ENCODE measurements around the gene RMI1.
"Not testable (repeated sequence)": the region's sequence is repeated elsewhere in the genome, so short reads cannot be mapped to it uniquely, and the experiment has no call there.

RMI1 gene

GRCh38 chr9:83937861-83938455 is 42.6 kb upstream of the RMI1 start:
- Histone ChIP-seq H3K27ac (ENCODE audit: low read length) (no peak overlapping the region), H3K4me1 (ENCODE audit: low read length) (peaks cover under 1% of the 10 kb centered on the region; the same call in 1 of the 2 replicates), H3K9me3 (ENCODE audit: insufficient read depth, low read length) (no peaks in the 10 kb centered on the region), H4K20me1 (ENCODE audit: insufficient read depth, low read length) (no peaks in the 10 kb centered on the region), H3K79me2 (ENCODE audit: low read length) (no peaks in the 10 kb centered on the region), H3K4me2 (ENCODE audit: low read length) (no peak overlapping the region), H3K9ac (ENCODE audit: low read length) (no peak overlapping the region), H2AFZ (ENCODE audit: low read depth, low read length) (no peak overlapping the region), H3K36me3 (replicated peaks; ENCODE audit: low read depth, low read length) (peaks cover 11% of the 10 kb centered on the region), H3K4me3 (ENCODE audit: low read length) (no peak overlapping the region), H3K27me3 (ENCODE audit: low read depth, low read length) (no peaks in the 10 kb centered on the region)
- TF ChIP-seq EZH2phosphoT487 (IDR thresholded peaks at IDR 0.05; ENCODE audit: low read depth), result no peak
- TF ChIP-seq, protein P1, sequence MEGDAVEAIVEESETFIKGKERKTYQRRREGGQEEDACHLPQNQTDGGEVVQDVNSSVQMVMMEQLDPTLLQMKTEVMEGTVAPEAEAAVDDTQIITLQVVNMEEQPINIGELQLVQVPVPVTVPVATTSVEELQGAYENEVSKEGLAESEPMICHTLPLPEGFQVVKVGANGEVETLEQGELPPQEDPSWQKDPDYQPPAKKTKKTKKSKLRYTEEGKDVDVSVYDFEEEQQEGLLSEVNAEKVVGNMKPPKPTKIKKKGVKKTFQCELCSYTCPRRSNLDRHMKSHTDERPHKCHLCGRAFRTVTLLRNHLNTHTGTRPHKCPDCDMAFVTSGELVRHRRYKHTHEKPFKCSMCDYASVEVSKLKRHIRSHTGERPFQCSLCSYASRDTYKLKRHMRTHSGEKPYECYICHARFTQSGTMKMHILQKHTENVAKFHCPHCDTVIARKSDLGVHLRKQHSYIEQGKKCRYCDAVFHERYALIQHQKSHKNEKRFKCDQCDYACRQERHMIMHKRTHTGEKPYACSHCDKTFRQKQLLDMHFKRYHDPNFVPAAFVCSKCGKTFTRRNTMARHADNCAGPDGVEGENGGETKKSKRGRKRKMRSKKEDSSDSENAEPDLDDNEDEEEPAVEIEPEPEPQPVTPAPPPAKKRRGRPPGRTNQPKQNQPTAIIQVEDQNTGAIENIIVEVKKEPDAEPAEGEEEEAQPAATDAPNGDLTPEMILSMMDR (IDR thresholded peaks at IDR 0.05; ENCODE audit: low read depth, low read length), result peak; percentile 75

GRCh38 chr9:83940590-83941303 is 39.9 kb upstream of the RMI1 start:
- H4K20me1 ChIP-seq (ENCODE audit: insufficient read depth, low read length), result no peaks in the 10 kb centered on the region
- no peak for TF ChIP-seq EZH2phosphoT487 (IDR thresholded peaks at IDR 0.05; ENCODE audit: low read depth)
- TF ChIP-seq, protein P1 (IDR thresholded peaks at IDR 0.05; ENCODE audit: low read depth, low read length), result no peak
- H3K9ac ChIP-seq (ENCODE audit: low read length), result no peak overlapping the region
- no peak overlapping the region for H3K4me3 ChIP-seq (ENCODE audit: low read length)
- no peak overlapping the region for H3K27ac ChIP-seq (ENCODE audit: low read length)
- H3K36me3 ChIP-seq (replicated peaks; ENCODE audit: low read depth, low read length), result peaks cover 24% of the 10 kb centered on the region
- no peak overlapping the region for H2AFZ ChIP-seq (ENCODE audit: low read depth, low read length)
- no peaks in the 10 kb centered on the region for H3K9me3 ChIP-seq (ENCODE audit: insufficient read depth, low read length)
- no peaks in the 10 kb centered on the region for H3K27me3 ChIP-seq (ENCODE audit: low read depth, low read length)
- H3K4me1 ChIP-seq (ENCODE audit: low read length), result no peaks in the 10 kb centered on the region
- H3K4me2 ChIP-seq (ENCODE audit: low read length), result no peak overlapping the region
- no peaks in the 10 kb centered on the region for H3K79me2 ChIP-seq (ENCODE audit: low read length)

DNA sequence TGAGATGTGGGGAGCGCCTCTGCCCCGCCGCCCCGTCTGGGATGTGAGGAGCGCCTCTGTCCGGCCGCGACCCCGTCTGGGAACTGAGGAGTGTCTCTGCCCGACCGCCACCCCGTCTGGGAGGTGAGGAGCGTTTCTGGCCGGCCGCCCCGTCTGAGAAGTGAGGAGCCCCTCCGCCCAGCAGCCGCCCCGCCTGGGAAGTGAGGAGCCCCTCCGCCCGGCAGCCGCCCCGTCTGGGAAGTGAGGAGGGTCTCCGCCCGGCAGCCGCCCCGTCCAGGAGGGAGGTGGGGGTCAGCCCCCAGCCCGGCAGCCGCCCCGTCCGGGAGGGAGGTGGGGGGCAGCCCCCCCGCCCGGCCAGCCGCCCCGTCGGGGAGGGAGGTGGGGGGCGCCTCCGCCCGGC is 32.5 kb upstream of the RMI1 start:
- not testable (repeated sequence) for H3K9ac ChIP-seq (ENCODE audit: low read length); H3K79me2 ChIP-seq (ENCODE audit: low read length); H3K27ac ChIP-seq (ENCODE audit: low read length); H3K9me3 ChIP-seq (ENCODE audit: insufficient read depth, low read length); H3K27me3 ChIP-seq (ENCODE audit: low read depth, low read length); H4K20me1 ChIP-seq (ENCODE audit: insufficient read depth, low read length); H3K4me2 ChIP-seq (ENCODE audit: low read length); H3K4me1 ChIP-seq (ENCODE audit: low read length); H3K4me3 ChIP-seq (ENCODE audit: low read length); H2AFZ ChIP-seq (ENCODE audit: low read depth, low read length)
- peaks cover 29% of the 10 kb centered on the region for H3K36me3 ChIP-seq (replicated peaks; ENCODE audit: low read depth, low read length)

DNA sequence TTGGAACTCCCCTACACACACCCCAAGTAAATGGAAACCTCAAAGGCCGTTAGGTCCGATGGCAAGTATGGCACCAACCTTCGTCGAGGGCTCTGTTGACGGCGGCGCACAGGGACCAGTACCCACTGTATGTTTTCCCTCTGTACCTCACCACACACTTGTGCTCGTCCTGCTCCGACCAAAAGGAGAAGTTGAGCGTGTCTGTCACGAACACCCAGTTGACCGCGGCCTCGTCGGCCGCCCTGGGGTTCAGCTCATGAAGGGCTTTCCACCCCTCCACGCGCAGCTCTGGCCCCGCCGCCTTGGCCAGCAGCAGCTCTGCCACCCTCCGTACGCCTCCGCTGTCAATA is 24.5 kb upstream of the RMI1 start:
- peak overlapping the region; percentile 81 for H3K4me3 ChIP-seq (ENCODE audit: low read length)
- no peaks in the 10 kb centered on the region for H3K27me3 ChIP-seq (ENCODE audit: low read depth, low read length)
- peak overlapping the region; percentile 86 for H2AFZ ChIP-seq (ENCODE audit: low read depth, low read length)
- no peaks in the 10 kb centered on the region for H4K20me1 ChIP-seq (ENCODE audit: insufficient read depth, low read length)
- H3K4me1 ChIP-seq (ENCODE audit: low read length), result peaks cover 10% of the 10 kb centered on the region
- peaks cover 3% of the 10 kb centered on the region for H3K36me3 ChIP-seq (replicated peaks; ENCODE audit: low read depth, low read length)
- peak overlapping the region; percentile 53 for H3K27ac ChIP-seq (ENCODE audit: low read length)
- no peaks in the 10 kb centered on the region for H3K9me3 ChIP-seq (ENCODE audit: insufficient read depth, low read length)
- TF ChIP-seq EZH2phosphoT487 (IDR thresholded peaks at IDR 0.05; ENCODE audit: low read depth), result no peak
- TF ChIP-seq, protein P1 (IDR thresholded peaks at IDR 0.05; ENCODE audit: low read depth, low read length), result no peak
- H3K9ac ChIP-seq (ENCODE audit: low read length), result peak overlapping the region; percentile 90
- H3K79me2 ChIP-seq (ENCODE audit: low read length), result peaks cover 12% of the 10 kb centered on the region; the same call in 1 of the 2 replicates
- peak overlapping the region; percentile 90 for H3K4me2 ChIP-seq (ENCODE audit: low read length)
